Tongue (tissue), 2 donors: ENCODE results near the gene GMEB1. TPM values are rescaled to one million over a fixed set of nuclear protein-coding genes. Genes with fewer than 3 reads are reported as not detected.
A peak's percentile ranks its signal among the peaks of the same experiment; 100 is the strongest.
"Not testable (repeated sequence)": the region's sequence is repeated elsewhere in the genome, so short reads cannot be mapped to it uniquely, and the experiment has no call there.

Experiments
- DNase-seq: peaks from one replicate; pipeline ENCODE4 v3.0.0-alpha.2; 2015
- total RNA-seq: library from RNA; depleted of rRNA; stranded (reverse); fragments of >200 nt; gene quantifications from one replicate; pipeline ENCODE4 v1.2.3, GENCODE V29; 2014

GMEB1 gene
- total RNA-seq, result 10.6 TPM

- peak; percentile 95 for DNase-seq
These were observed at the start of gene GMEB1 for GRCh38 chr1:28668191-28668955. Gene GMEB1 (plus strand): TSS chr1:28668784. CDS start chr1:28683613, 14,829 bp downstream.

- no peak for DNase-seq
These were observed 36.9 kb upstream of the GMEB1 start for GRCh38 chr1:28631713-28632112.

- DNase-seq, result no peak
These were observed 36.0 kb upstream of the GMEB1 start for GRCh38 chr1:28632560-28632959.

GRCh38 chr1:28640766-28641165, 27.8 kb upstream of the GMEB1 start:
- DNase-seq, result no peak

GRCh38 chr1:28642056-28642846, 26.3 kb upstream of the GMEB1 start:
- DNase-seq, result no peak

GRCh38 chr1:28642847-28643635, 25.5 kb upstream of the GMEB1 start, which contains the start of gene TAF12:
Gene TAF12 (minus strand): TSS chr1:28643067. CDS start chr1:28622081, 20,986 bp downstream.
- DNase-seq, result peak; percentile 97

GRCh38 chr1:28644494-28644893, 24.1 kb upstream of the GMEB1 start:
- DNase-seq, result no peak

GRCh38 chr1:28645406-28645805, 23.2 kb upstream of the GMEB1 start:
- DNase-seq, result not testable (repeated sequence)

- DNase-seq, result no peak
These were observed 22.5 kb upstream of the GMEB1 start for GRCh38 chr1:28646040-28646439.

GRCh38 chr1:28648008-28648473, 20.5 kb upstream of the GMEB1 start:
- peak; percentile 96 for DNase-seq

GRCh38 chr1:28648474-28649198, 19.9 kb upstream of the GMEB1 start, which contains the start of gene RNU11:
Gene RNU11 (plus strand): TSS chr1:28648600.
- peak; percentile 98 for DNase-seq

- not testable (repeated sequence) for DNase-seq
These were observed 15.5 kb upstream of the GMEB1 start for GRCh38 chr1:28653063-28653462.

- not testable (repeated sequence) for DNase-seq
These were observed 14.7 kb upstream of the GMEB1 start for GRCh38 chr1:28653870-28654269.

- DNase-seq, result not testable (repeated sequence)
These were observed 12.9 kb upstream of the GMEB1 start for GRCh38 chr1:28655448-28656311.

- DNase-seq, result no peak
These were observed 12.2 kb upstream of the GMEB1 start for GRCh38 chr1:28656335-28656734.

GRCh38 chr1:28663871-28664470, 4.6 kb upstream of the GMEB1 start:
- no peak for DNase-seq

- DNase-seq, result no peak
These were observed 1.8 kb upstream of the GMEB1 start for GRCh38 chr1:28666806-28667205.

- peak; percentile 69 for DNase-seq
These were observed 556 bp downstream of the GMEB1 start for GRCh38 chr1:28668956-28669723.

GRCh38 chr1:28671254-28671780, 2.7 kb downstream of the GMEB1 start:
- no peak for DNase-seq
